AG04450 (cell line): ENCODE results near the gene OR2Y1. TPM values are rescaled to one million over a fixed set of nuclear protein-coding genes. Genes with fewer than 3 reads are reported as not detected.

Source experiments
- CTCF ChIA-PET: fragments of 300-600, 350-600 bp; formaldehyde crosslinking; extraction: SDS; loops from one replicate; lab custom pipeline; 2022; ENCODE audit warnings: antibody characterized with exemption, inconsistent platforms; lab: Charles Lee
- POLR2A ChIA-PET: fragments of 350-600 bp; formaldehyde crosslinking; extraction: SDS; loops from one replicate; lab custom pipeline; 2021; ENCODE audit warnings: antibody characterized with exemption, inconsistent platforms; lab: Yijun Ruan, JAX
- DNase-seq: peaks from one replicate; pipeline ENCODE4 v3.0.0-alpha.2; 2011; ENCODE audit warnings: low read depth, low spot score
- H3K27ac ChIP-seq: one replicate; pipeline ENCODE4 v1.5.1; 2012; ENCODE audit warnings: low read depth, low read length, control low read depth
- H3K27me3 ChIP-seq: one replicate; pipeline ENCODE4 v1.6.0; 2012; ENCODE audit warnings: low read length; ENCODE audit not compliant: control insufficient read depth, insufficient read depth
- H3K4me3 ChIP-seq: 2 replicates; pipeline ENCODE4 v1.5.1; 2011; ENCODE audit warnings: mild to moderate bottlenecking, low read depth, low read length, control low read depth
- H3K9me3 ChIP-seq: 2 replicates; pipeline ENCODE4 v1.5.1; 2012; ENCODE audit warnings: low read length; ENCODE audit not compliant: control insufficient read depth, insufficient read depth
- polyA plus RNA-seq: library from polyadenylated mRNA; depleted of rRNA; stranded (reverse); fragments of >200 nt; gene quantifications from 2 replicates; pipeline ENCODE4 v1.2.3, GENCODE V29; 2011
- TF ChIP-seq, protein P1 (sequence below): IDR thresholded peaks from 2 replicates; pipeline ENCODE4 v1.5.1; 2011; ENCODE audit warnings: low read depth, low read length, control low read depth, inconsistent platforms

OR2Y1 gene
- polyA plus RNA-seq, 1 experiment, result not detected

DNA sequence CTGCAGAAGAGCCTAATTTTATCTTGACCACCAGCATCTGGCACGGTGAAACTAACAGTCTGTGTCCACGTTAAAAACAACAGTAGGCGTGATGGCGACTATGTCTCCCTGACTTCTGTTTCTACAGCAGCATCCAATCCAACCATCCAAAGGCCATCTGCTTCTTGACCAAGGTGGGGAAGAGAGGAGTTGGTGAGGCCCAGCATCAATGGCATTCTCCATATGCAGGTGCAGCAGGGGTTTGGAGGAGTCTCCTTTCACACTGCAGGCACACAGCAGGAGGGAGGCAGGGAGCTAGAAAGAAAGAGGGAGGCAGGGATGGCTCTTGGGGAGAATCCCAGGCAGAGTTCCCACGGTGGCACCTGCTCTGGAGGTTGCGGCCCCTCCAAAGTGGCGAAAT lies 35.8 kb upstream of the OR2Y1 start:
- no peak overlapping the region for H3K27ac ChIP-seq
- ChIA-PET POLR2A (no interaction called here), CTCF (no interaction called here)
- TF ChIP-seq, protein P1, sequence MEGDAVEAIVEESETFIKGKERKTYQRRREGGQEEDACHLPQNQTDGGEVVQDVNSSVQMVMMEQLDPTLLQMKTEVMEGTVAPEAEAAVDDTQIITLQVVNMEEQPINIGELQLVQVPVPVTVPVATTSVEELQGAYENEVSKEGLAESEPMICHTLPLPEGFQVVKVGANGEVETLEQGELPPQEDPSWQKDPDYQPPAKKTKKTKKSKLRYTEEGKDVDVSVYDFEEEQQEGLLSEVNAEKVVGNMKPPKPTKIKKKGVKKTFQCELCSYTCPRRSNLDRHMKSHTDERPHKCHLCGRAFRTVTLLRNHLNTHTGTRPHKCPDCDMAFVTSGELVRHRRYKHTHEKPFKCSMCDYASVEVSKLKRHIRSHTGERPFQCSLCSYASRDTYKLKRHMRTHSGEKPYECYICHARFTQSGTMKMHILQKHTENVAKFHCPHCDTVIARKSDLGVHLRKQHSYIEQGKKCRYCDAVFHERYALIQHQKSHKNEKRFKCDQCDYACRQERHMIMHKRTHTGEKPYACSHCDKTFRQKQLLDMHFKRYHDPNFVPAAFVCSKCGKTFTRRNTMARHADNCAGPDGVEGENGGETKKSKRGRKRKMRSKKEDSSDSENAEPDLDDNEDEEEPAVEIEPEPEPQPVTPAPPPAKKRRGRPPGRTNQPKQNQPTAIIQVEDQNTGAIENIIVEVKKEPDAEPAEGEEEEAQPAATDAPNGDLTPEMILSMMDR, result no peak
- H3K4me3 ChIP-seq, result no peak overlapping the region
- peaks cover 2% of the 10 kb centered on the region; the same call in 1 of the 2 replicates for H3K9me3 ChIP-seq
- no peaks in the 10 kb centered on the region for H3K27me3 ChIP-seq
- DNase-seq, result no peak

DNA sequence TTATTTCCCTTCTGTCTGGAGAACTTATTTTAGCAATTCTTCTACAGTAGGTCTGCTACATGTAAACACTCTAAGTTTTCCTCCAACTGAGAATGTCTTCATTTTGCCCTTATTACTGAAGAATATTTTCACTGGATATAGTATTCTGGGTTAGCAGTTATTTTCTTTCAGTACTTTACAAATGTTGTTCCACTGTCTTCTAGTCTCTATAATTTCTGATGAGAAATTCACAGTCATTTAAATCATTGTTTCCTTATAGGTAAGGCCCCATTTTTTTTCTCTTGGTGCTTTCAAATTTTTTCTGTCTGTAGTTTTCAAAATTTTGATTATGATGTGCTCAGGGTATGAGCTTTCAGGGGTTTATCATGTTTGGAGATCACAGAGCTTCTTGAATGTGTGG lies 32.0 kb upstream of the OR2Y1 start:
- no peaks in the 10 kb centered on the region for H3K27me3 ChIP-seq
- H3K27ac ChIP-seq, result no peak overlapping the region
- H3K9me3 ChIP-seq, result peaks cover 2% of the 10 kb centered on the region; the same call in 1 of the 2 replicates
- POLR2A ChIA-PET, result no interaction called here
- CTCF ChIA-PET, result no interaction called here
- no peak overlapping the region for H3K4me3 ChIP-seq
- TF ChIP-seq, protein P1, result no peak
- DNase-seq, result no peak

DNA sequence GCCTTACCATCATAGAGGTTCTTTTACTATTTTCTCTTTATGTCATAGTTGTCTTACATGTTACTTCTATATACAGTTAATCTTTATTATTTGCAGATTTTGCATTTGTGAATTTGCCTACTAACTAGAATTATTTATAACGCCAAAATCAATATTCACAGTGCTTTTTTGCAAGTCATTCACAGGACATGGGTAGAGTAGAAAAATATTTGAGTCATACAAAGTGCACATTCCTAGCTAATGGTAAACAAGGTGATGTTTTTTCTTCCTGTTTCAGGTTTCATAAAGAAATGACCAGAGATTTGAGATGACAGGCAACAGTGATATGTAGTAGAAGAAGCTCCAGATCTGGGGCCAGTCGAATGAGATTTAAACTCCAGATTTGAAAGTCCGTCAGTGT lies 30.0 kb upstream of the OR2Y1 start:
- H3K27me3 ChIP-seq, result no peaks in the 10 kb centered on the region
- no peak overlapping the region for H3K4me3 ChIP-seq
- DNase-seq, result no peak
- peaks cover 2% of the 10 kb centered on the region; the same call in 1 of the 2 replicates for H3K9me3 ChIP-seq
- ChIA-PET CTCF (interaction anchor here (0.6 to 0.7 kb wide), 2 partner anchors 99 to 108 kb away, joined by 3 to 8 read pairs; no protein-coding TSS in a partner anchor), POLR2A (no interaction called here)
- H3K27ac ChIP-seq, result no peak overlapping the region
- TF ChIP-seq, protein P1, result no peak

DNA sequence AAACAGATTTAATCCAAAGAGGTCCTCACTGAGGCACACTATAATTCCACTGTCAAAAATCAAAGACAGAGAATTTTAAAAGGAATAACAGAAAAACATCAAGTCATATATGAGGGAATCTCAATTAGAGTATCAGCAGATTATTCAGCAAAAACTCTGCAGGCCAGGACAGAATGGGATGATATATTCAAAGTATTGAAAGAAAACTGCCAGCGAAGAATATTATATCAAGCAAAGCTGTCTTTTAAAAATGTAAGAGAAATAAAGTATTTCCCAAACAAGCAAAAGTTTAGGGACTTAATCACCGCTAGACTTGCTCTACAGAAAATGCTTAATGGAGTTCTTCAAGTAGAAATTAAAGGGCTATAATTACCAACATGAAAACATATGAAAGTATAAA lies 15.7 kb upstream of the OR2Y1 start:
- no peak overlapping the region for H3K4me3 ChIP-seq
- H3K9me3 ChIP-seq, result no peaks in the 10 kb centered on the region
- CTCF ChIA-PET, result no interaction called here
- peaks cover 4% of the 10 kb centered on the region for H3K27me3 ChIP-seq
- H3K27ac ChIP-seq, result no peak overlapping the region
- TF ChIP-seq, protein P1, result no peak
- POLR2A ChIA-PET, result no interaction called here
- no peak for DNase-seq

DNA sequence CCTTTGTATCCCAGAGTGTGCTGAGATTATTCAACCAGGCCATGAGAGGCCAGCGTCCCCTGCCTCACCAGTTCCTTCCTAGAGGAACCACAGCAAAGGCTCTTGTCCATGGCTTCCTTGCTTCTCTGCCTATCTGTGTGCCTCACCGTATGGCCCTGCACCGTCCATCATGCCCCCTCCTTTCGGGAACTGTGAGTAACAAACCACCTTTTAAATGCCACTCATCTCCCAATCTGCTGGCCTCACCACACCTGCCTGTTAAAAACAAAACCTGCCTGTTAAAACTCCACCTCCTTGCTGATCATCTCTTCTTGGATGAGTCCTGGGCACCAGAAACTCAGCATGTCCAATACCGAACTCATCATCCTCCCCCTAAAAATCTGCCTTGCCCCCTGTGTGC lies 4.4 kb upstream of the OR2Y1 start:
- Histone ChIP-seq H3K4me3 (no peak overlapping the region), H3K27me3 (no peaks in the 10 kb centered on the region), H3K9me3 (no peaks in the 10 kb centered on the region; the same call in 1 of the 2 replicates), H3K27ac (no peak overlapping the region)
- TF ChIP-seq, protein P1, result no peak
- ChIA-PET POLR2A (no interaction called here), CTCF (no interaction called here)
- DNase-seq, result no peak
